ENCODE results near the gene CTXN1.
A peak's percentile ranks its signal among the peaks of the same experiment; 100 is the strongest.

The CTXN1 gene

GRCh38 chr19:7914099-7914498, 11.8 kb downstream of the CTXN1 start:
- DNase-seq = no peak
- no peak for ATAC-seq
- Mint-ChIP-seq H3K4me3 (no peak overlapping the region), H3K9me3 (no peaks in the 10 kb centered on the region), H3K27ac (no peak overlapping the region), H3K27me3 (peaks cover 42% of the 10 kb centered on the region), H3K4me1 (peaks cover 35% of the 10 kb centered on the region)

DNA sequence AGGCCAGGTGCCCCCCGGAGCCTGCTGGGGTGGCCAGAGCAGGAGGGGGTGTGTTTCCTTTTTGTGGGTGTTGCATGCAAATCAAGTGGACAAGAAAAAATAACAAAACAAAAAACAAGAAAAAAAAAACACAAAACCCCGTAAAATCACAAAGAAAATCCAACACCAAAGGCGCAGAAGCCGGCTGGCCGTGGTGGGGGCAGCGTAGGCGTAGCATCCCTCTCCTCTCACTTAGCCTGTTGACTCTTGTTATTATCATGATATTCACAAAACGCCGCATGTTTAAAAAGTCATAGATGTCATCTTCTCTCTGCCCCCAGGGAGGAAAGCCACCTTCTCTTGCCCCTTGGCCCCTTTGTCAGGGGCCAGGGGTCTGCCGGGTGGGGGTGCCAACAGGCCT, 12.3 kb downstream of the CTXN1 start:
- H3K27me3 Mint-ChIP-seq = peaks cover 38% of the 10 kb centered on the region
- no peaks in the 10 kb centered on the region for H3K9me3 Mint-ChIP-seq
- no peak overlapping the region for H3K27ac Mint-ChIP-seq
- no peak for DNase-seq
- H3K4me1 Mint-ChIP-seq = peaks cover 31% of the 10 kb centered on the region
- no peak for ATAC-seq
- H3K4me3 Mint-ChIP-seq = no peak overlapping the region

GRCh38 chr19:7912697-7913564, 13.0 kb downstream of the CTXN1 start:
- no peak for ATAC-seq
- Mint-ChIP-seq H3K27ac (no peak overlapping the region), H3K4me3 (no peak overlapping the region), H3K27me3 (peaks cover 31% of the 10 kb centered on the region), H3K9me3 (no peaks in the 10 kb centered on the region), H3K4me1 (peaks cover 30% of the 10 kb centered on the region)
- DNase-seq = no peak

DNA sequence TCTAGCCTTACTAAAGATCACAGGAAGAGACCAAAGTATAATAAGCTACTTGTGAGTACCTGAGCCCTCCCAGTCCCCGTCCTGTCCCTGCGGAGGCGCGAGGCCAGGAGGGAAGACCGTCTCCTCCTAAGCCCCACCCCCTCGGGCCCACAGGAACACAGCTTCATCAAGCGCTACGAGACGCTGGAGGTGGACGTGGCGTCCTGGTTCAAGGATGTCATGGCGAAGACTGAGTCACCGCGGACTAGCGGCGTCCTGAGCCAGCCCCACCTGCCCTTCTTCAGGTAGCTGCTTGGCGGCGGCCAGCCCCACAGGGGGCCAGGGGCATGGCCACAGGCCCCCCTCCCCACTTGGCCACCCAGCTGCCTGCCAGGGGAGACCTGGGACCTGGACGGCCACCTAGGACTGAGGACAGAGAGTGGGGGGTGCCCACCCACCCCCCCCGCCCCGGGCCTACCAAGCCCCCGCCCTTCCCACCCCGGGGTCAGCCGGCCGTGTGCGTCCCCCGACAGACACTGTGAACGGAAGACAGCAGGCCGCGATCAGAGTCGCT, 13.7 kb downstream of the CTXN1 start:
- no peak overlapping the region for H3K4me3 Mint-ChIP-seq
- H3K9me3 Mint-ChIP-seq = no peaks in the 10 kb centered on the region
- peak overlapping the region in 1 of 2 donors; percentile 95 for H3K27ac Mint-ChIP-seq
- H3K4me1 Mint-ChIP-seq = peaks cover 32% of the 10 kb centered on the region
- DNase-seq = no peak
- H3K27me3 Mint-ChIP-seq = peaks cover 24% of the 10 kb centered on the region
- ATAC-seq = no peak

- peak overlapping the region in 1 of 2 donors; percentile 95 for H3K27ac Mint-ChIP-seq
Observed at GRCh38 chr19:7911508-7912143, 14.3 kb downstream of the CTXN1 start.

GRCh38 chr19:7910321-7911161, 15.4 kb downstream of the CTXN1 start:
- peaks cover 35% of the 10 kb centered on the region for H3K4me1 Mint-ChIP-seq
- no peaks in the 10 kb centered on the region for H3K9me3 Mint-ChIP-seq
- peaks cover 10% of the 10 kb centered on the region for H3K27me3 Mint-ChIP-seq
- DNase-seq (no peak), ATAC-seq (no peak)
- H3K4me3 Mint-ChIP-seq = no peak overlapping the region
- H3K27ac Mint-ChIP-seq = no peak overlapping the region

More at GRCh38 chr19:7911508-7912143, 14.3 kb downstream of the CTXN1 start:
- ATAC-seq (no peak), DNase-seq (no peak)
- H3K4me3 Mint-ChIP-seq = no peak overlapping the region
- no peaks in the 10 kb centered on the region for H3K9me3 Mint-ChIP-seq
- H3K27me3 Mint-ChIP-seq = peaks cover 18% of the 10 kb centered on the region
- peaks cover 33% of the 10 kb centered on the region for H3K4me1 Mint-ChIP-seq

- H3K27me3 Mint-ChIP-seq = peaks cover under 1% of the 10 kb centered on the region
- no peaks in the 10 kb centered on the region for H3K9me3 Mint-ChIP-seq
- no peak overlapping the region for H3K27ac Mint-ChIP-seq
- H3K4me3 Mint-ChIP-seq = no peak overlapping the region
- peak; percentile 10 for ATAC-seq
- peaks cover 38% of the 10 kb centered on the region for H3K4me1 Mint-ChIP-seq
- no peak for DNase-seq
Observed at GRCh38 chr19:7909471-7910067, 16.4 kb downstream of the CTXN1 start.

DNA sequence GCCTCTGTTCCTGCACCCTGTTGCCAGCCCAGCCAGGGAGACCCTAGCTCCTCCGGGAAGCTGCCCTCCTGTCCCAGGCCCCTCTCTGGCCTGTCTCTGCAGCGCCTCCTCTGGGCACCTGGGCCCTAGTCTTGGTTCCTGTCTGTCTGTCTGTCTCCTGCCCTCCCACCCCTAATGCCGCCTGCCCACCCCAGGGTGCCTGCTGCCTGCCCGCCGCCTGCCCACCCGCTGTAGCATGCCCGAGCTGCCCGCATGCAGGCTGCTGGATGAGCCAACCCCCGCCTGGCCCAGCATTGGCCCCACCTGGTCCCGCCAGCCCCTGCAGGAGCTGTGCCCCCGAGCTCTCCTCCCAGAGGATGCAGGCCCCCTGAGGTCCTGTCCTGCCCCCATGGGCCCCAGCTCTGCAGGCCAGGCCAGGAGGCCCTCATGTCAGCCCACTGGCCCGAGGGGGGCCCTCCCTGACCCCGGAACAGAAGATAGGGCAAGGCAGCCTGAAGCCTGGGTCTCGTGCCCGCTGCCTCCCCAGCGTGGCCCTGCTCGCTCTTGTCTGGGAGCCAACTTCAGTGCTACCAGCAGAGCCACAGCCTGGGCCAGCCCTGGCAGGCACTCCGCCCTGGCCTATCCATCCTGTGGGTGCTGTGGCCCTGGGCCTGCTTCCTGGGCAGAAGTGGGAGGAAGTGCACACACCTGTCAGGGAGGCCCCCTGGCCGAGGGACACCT, 17.0 kb downstream of the CTXN1 start:
- H3K4me3 Mint-ChIP-seq = no peak overlapping the region
- no peak for ATAC-seq
- H3K27ac Mint-ChIP-seq = no peak overlapping the region

GRCh38 chr19:7908078-7908699, 17.7 kb downstream of the CTXN1 start:
- no peak overlapping the region for H3K4me3 Mint-ChIP-seq

More for the DNA sequence above, 17.0 kb downstream of the CTXN1 start:
- no peaks in the 10 kb centered on the region for H3K9me3 Mint-ChIP-seq
- H3K27me3 Mint-ChIP-seq = no peaks in the 10 kb centered on the region
- H3K4me1 Mint-ChIP-seq = peaks cover 42% of the 10 kb centered on the region
- no peak for DNase-seq

GRCh38 chr19:7907544-7907943, 18.4 kb downstream of the CTXN1 start:
- no peak for DNase-seq
- peak overlapping the region in 1 of 2 donors; percentile 61 for H3K27ac Mint-ChIP-seq
- H3K9me3 Mint-ChIP-seq = no peaks in the 10 kb centered on the region
- no peak for ATAC-seq
- no peaks in the 10 kb centered on the region for H3K27me3 Mint-ChIP-seq
- H3K4me1 Mint-ChIP-seq = peaks cover 52% of the 10 kb centered on the region
- H3K4me3 Mint-ChIP-seq = no peak overlapping the region

More at GRCh38 chr19:7908078-7908699, 17.7 kb downstream of the CTXN1 start:
- peaks cover 46% of the 10 kb centered on the region for H3K4me1 Mint-ChIP-seq
- no peak for DNase-seq
- no peaks in the 10 kb centered on the region for H3K27me3 Mint-ChIP-seq
- H3K9me3 Mint-ChIP-seq = no peaks in the 10 kb centered on the region
- no peak overlapping the region for H3K27ac Mint-ChIP-seq
- no peak for ATAC-seq

- H3K27ac Mint-ChIP-seq = peak overlapping the region; percentile 61 to 82
- peaks cover 55% of the 10 kb centered on the region for H3K4me1 Mint-ChIP-seq
- no peak for ATAC-seq
- H3K9me3 Mint-ChIP-seq = no peaks in the 10 kb centered on the region
- DNase-seq = no peak
- no peaks in the 10 kb centered on the region for H3K27me3 Mint-ChIP-seq
- H3K4me3 Mint-ChIP-seq = no peak overlapping the region
Observed at GRCh38 chr19:7907122-7907521, 18.8 kb downstream of the CTXN1 start.

- H3K27me3 Mint-ChIP-seq = no peaks in the 10 kb centered on the region
- ATAC-seq (no peak), DNase-seq (no peak)
- peak overlapping the region; percentile 60 to 92 for H3K4me3 Mint-ChIP-seq
- peaks cover 55% of the 10 kb centered on the region for H3K4me1 Mint-ChIP-seq
- H3K27ac Mint-ChIP-seq = peak overlapping the region in 1 of 2 donors; percentile 54
- no peaks in the 10 kb centered on the region for H3K9me3 Mint-ChIP-seq
Observed at GRCh38 chr19:7905859-7906258, 20.1 kb downstream of the CTXN1 start.

GRCh38 chr19:7905268-7905667, 20.7 kb downstream of the CTXN1 start:
- Mint-ChIP-seq H3K27me3 (no peaks in the 10 kb centered on the region), H3K4me1 (peaks cover 55% of the 10 kb centered on the region), H3K4me3 (peak overlapping the region; percentile 92 to 95), H3K9me3 (no peaks in the 10 kb centered on the region), H3K27ac (peak overlapping the region; percentile 96 to 98)
- ATAC-seq = no peak
- DNase-seq = no peak

Measured in stimulated activated naive CD8-positive, alpha-beta T cell treated with anti-CD3 and anti-CD28 coated beads, Interleukin-15, amount 100 ng/mL, for 72 hours (primary cell).